Peyer's patch (tissue), 4 donors: ENCODE results near the gene FAM174B. TPM values are rescaled to one million over a fixed set of nuclear protein-coding genes. Genes with fewer than 3 reads are reported as not detected.

Source experiments
- DNase-seq, 3 donors: peaks; one replicate each; pipeline ENCODE4 v3.0.0-alpha.2; 2017 to 2019
- H3K27ac ChIP-seq, 4 donors: fragments of 200-600 bp; sonication (generic); one replicate each; pipeline ENCODE4 v1.5.1; 2016 to 2019
- H3K27me3 ChIP-seq, 2 donors: fragments of 200-600 bp; sonication (generic); one replicate each; pipeline ENCODE4 v1.5.1; 2019
- H3K36me3 ChIP-seq, 3 donors: fragments of 200-600 bp; sonication (generic); one replicate each; pipeline ENCODE4 v1.5.1; 2016 to 2019
- H3K4me1 ChIP-seq, 4 donors: fragments of 200-600 bp; sonication (generic); one replicate each; pipeline ENCODE4 v1.5.1; 2016 to 2019
- H3K4me3 ChIP-seq, 4 donors: fragments of 200-600 bp; sonication (generic); 1 replicate in 3 of 4; 2 replicates in 1 of 4; pipeline ENCODE4 v1.5.1; 2016 to 2019; ENCODE audit warnings: mild to moderate bottlenecking in 1 of 4
- H3K9me3 ChIP-seq, 4 donors: fragments of 200-600 bp; sonication (generic); one replicate each; pipeline ENCODE4 v1.5.1; 2016 to 2019; ENCODE audit warnings: mild to moderate bottlenecking in 1 of 4
- CTCF ChIP-seq, 6 experiments: fragments of 450-650 bp in 4 of 6; fragments of 200-600 bp in 2 of 6; sonication (generic) in 1 of 6; IDR thresholded peaks; one replicate each; pipeline ENCODE4 v1.5.1; 2017 to 2019; ENCODE audit warnings: antibody characterized with exemption in 6 of 6, mild to moderate bottlenecking in 3 of 6, moderate library complexity in 1 of 6
- POLR2A ChIP-seq, 2 donors: fragments of 450-650 bp; IDR thresholded peaks; one replicate each; pipeline ENCODE4 v1.5.1; 2017; ENCODE audit warnings: antibody characterized with exemption in 2 of 2, mild to moderate bottlenecking in 2 of 2, moderate library complexity in 2 of 2
- total RNA-seq, 4 donors: library from RNA; depleted of rRNA; stranded (reverse); fragments of >200 nt; gene quantifications; one replicate each; pipeline ENCODE4 v1.1.0, GENCODE V29; 2016

Gene FAM174B
- total RNA-seq, 4 donors from 2014 or later: 9.0 to 14.0 (median 11.4) TPM

- H3K27ac ChIP-seq: no peak overlapping the region
- H3K9me3 ChIP-seq: peaks cover 0 to 4% (median 0%) of the 10 kb centered on the region in 4 donors
- H3K4me1 ChIP-seq: peaks cover 0 to 4% (median 0%) of the 10 kb centered on the region in 4 donors
- no peaks in the 10 kb centered on the region for H3K36me3 ChIP-seq
- H3K4me3 ChIP-seq: no peak overlapping the region
- no peaks in the 10 kb centered on the region for H3K27me3 ChIP-seq
- TF ChIP-seq POLR2A (IDR thresholded peaks at IDR 0.05): no peak
- no peak for TF ChIP-seq CTCF (IDR thresholded peaks at IDR 0.05)
- DNase-seq: no peak
These were observed 19.1 kb downstream of the FAM174B start for GRCh38 chr15:92636401-92636907.

GRCh38 chr15:92634671-92635201 is 20.8 kb downstream of the FAM174B start:
- Histone ChIP-seq H3K4me3 (no peak overlapping the region), H3K4me1 (peaks cover 0 to 4% (median 0%) of the 10 kb centered on the region in 4 donors), H3K36me3 (no peaks in the 10 kb centered on the region), H3K27ac (no peak overlapping the region), H3K9me3 (peaks cover 0 to 4% (median 0%) of the 10 kb centered on the region in 4 donors), H3K27me3 (no peaks in the 10 kb centered on the region)
- no peak for DNase-seq
- TF ChIP-seq POLR2A (IDR thresholded peaks at IDR 0.05): no peak
- TF ChIP-seq CTCF (IDR thresholded peaks at IDR 0.05): no peak

GRCh38 chr15:92634060-92634459 is 21.5 kb downstream of the FAM174B start:
- no peak overlapping the region for H3K4me3 ChIP-seq
- no peaks in the 10 kb centered on the region for H3K27me3 ChIP-seq
- TF ChIP-seq CTCF (IDR thresholded peaks at IDR 0.05): no peak
- TF ChIP-seq POLR2A (IDR thresholded peaks at IDR 0.05): no peak
- no peaks in the 10 kb centered on the region for H3K9me3 ChIP-seq
- no peak overlapping the region for H3K27ac ChIP-seq
- no peak for DNase-seq
- no peaks in the 10 kb centered on the region for H3K36me3 ChIP-seq
- H3K4me1 ChIP-seq: peaks cover 0 to 4% (median 0%) of the 10 kb centered on the region in 4 donors

- H3K9me3 ChIP-seq: no peaks in the 10 kb centered on the region
- no peak overlapping the region for H3K27ac ChIP-seq
- no peak overlapping the region for H3K4me3 ChIP-seq
- peak in 1 of 3 donors; percentile 10 for DNase-seq
- no peaks in the 10 kb centered on the region for H3K4me1 ChIP-seq
- no peaks in the 10 kb centered on the region for H3K36me3 ChIP-seq
- H3K27me3 ChIP-seq: no peaks in the 10 kb centered on the region
- TF ChIP-seq CTCF (IDR thresholded peaks at IDR 0.05): no peak
- TF ChIP-seq POLR2A (IDR thresholded peaks at IDR 0.05): no peak
These were observed 22.2 kb downstream of the FAM174B start for GRCh38 chr15:92633418-92633817.

GRCh38 chr15:92633001-92633400 is 22.6 kb downstream of the FAM174B start:
- H3K36me3 ChIP-seq: no peaks in the 10 kb centered on the region
- no peak for TF ChIP-seq CTCF (IDR thresholded peaks at IDR 0.05)
- no peak for TF ChIP-seq POLR2A (IDR thresholded peaks at IDR 0.05)

More at GRCh38 chr15:92633001-92633400, 22.6 kb downstream of the FAM174B start:
- no peaks in the 10 kb centered on the region for H3K9me3 ChIP-seq
- no peaks in the 10 kb centered on the region for H3K4me1 ChIP-seq
- no peak for DNase-seq
- no peaks in the 10 kb centered on the region for H3K27me3 ChIP-seq
- no peak overlapping the region for H3K27ac ChIP-seq
- no peak overlapping the region for H3K4me3 ChIP-seq
